K562 (cell line): ENCODE results near the gene BCAN. TPM values are rescaled to one million over a fixed set of nuclear protein-coding genes. Genes with fewer than 3 reads are reported as not detected.

Experiments
- CBX3 ChIP-seq, 2 experiments: IDR thresholded peaks; 1 replicate in 1 of 2; 2 replicates in 1 of 2; pipeline ENCODE4 v1.6.1; 2012; ENCODE audit warnings: inconsistent platforms in 2 of 2, low read length in 2 of 2, borderline replicate concordance in 1 of 2, control low read depth in 1 of 2
- CLOCK ChIP-seq: fragments of 250-450 bp; sonication (Bioruptor Pico); IDR thresholded peaks from 2 replicates; pipeline ENCODE4 v1.4.0; 2020; ENCODE audit warnings: mild to moderate bottlenecking, moderate library complexity, borderline replicate concordance
- CREB1 ChIP-seq, 2 experiments: sonication (generic) in 1 of 2; formaldehyde crosslinking in 1 of 2; IDR thresholded peaks; 2 replicates each; pipeline versions ENCODE4 v1.6.1 to v1.8.0; 2012 to 2022; ENCODE audit warnings: inconsistent platforms in 1 of 2, mild to moderate bottlenecking in 1 of 2, missing genetic modification reagents in 1 of 2, moderate library complexity in 1 of 2
- ETV1 ChIP-seq: fragments of 450-650 bp; conservative IDR thresholded peaks from 2 replicates; pipeline ENCODE4 v1.6.1; 2016; ENCODE audit warnings: missing genetic modification characterization, control low read depth, low read depth, missing compliant biosample characterization
- KLF16 ChIP-seq: IDR thresholded peaks from 2 replicates; pipeline ENCODE4 v1.6.1; 2016; ENCODE audit warnings: antibody characterized with exemption
- NR3C1 ChIP-seq: sonication (generic); formaldehyde crosslinking; IDR thresholded peaks from 2 replicates; pipeline ENCODE4 v1.8.1; 2022; ENCODE audit warnings: missing genetic modification reagents
- POLR2B ChIP-seq: fragments of 450-650 bp; IDR thresholded peaks from 2 replicates; pipeline ENCODE4 v1.6.1; 2018; ENCODE audit warnings: low read depth; ENCODE audit not compliant: partially characterized antibody
- RNF2 ChIP-seq: sonication (generic); IDR thresholded peaks from 2 replicates; pipeline ENCODE4 v1.6.1; 2016
- TEAD4 ChIP-seq, 2 experiments: sonication (generic) in 1 of 2; formaldehyde crosslinking in 1 of 2; IDR thresholded peaks; 2 replicates each; pipeline versions ENCODE4 v1.6.1 to v1.8.0; 2012 to 2022; ENCODE audit warnings: borderline replicate concordance in 1 of 2, inconsistent platforms in 1 of 2, low read length in 1 of 2, mild to moderate bottlenecking in 1 of 2, missing genetic modification reagents in 1 of 2
- ZBTB1 ChIP-seq: sonication (generic); formaldehyde crosslinking; IDR thresholded peaks from 2 replicates; pipeline ENCODE4 v1.8.1; 2023; ENCODE audit warnings: missing genetic modification reagents, low read depth, mild to moderate bottlenecking, borderline replicate concordance
- ZNF395 ChIP-seq: fragments of 200-800 bp; sonication (Bioruptor generic); IDR thresholded peaks from 2 replicates; pipeline ENCODE4 v1.6.1; 2017; ENCODE audit warnings: missing genetic modification characterization, missing compliant biosample characterization
- polyA plus RNA-seq, 8 experiments: library from polyadenylated mRNA; depleted of rRNA in 4 of 8; stranded (reverse) in 5 of 8; unstranded in 3 of 8; fragments of >200 nt; fragmentation: Nextera tagmentation in 2 of 8; fragmentation: Illumina TruSeq in 1 of 8; extraction: Ambion mirVana in 2 of 8; extraction: Trizol in 1 of 8; gene quantifications; 2 replicates each; pipeline versions ENCODE4 v1.2.1 to v1.2.3, GENCODE V29; 2011 to 2014; ENCODE audit warnings: inconsistent platforms in 1 of 8, missing spikeins in 1 of 8
- total RNA-seq, 7 experiments: library from RNA; depleted of rRNA in 6 of 7; stranded (reverse); fragments of >200 nt in 6 of 7; fragmentation: Illumina TruSeq in 2 of 7; extraction: Trizol in 2 of 7; gene quantifications; 2 replicates each; pipeline versions ENCODE4 v1.2.1 to v1.2.3, GENCODE V29; 2011 to 2021; ENCODE audit warnings: low replicate concordance in 1 of 7
- TF ChIP-seq, protein P1 (sequence below): fragments of 450-650 bp; IDR thresholded peaks from 2 replicates; pipeline ENCODE4 v1.6.1; 2017; ENCODE audit warnings: antibody characterized with exemption, mild to moderate bottlenecking
- TF ChIP-seq, protein P2 (sequence below): fragments of 250-450 bp; sonication (Bioruptor Pico); IDR thresholded peaks from 2 replicates; pipeline ENCODE4 v1.4.0; 2020; ENCODE audit warnings: borderline replicate concordance

BCAN gene
- total and polyA plus RNA-seq, 9 of the 15 experiments (the other 6 are each of a cell fraction or from before 2014, with no cell fraction given) = 0.04 to 0.33 (median 0.14) TPM; not detected in 5

- TF ChIP-seq ZBTB1 (CRISPR knock-in tag) = no peak
- TF ChIP-seq, protein P1, sequence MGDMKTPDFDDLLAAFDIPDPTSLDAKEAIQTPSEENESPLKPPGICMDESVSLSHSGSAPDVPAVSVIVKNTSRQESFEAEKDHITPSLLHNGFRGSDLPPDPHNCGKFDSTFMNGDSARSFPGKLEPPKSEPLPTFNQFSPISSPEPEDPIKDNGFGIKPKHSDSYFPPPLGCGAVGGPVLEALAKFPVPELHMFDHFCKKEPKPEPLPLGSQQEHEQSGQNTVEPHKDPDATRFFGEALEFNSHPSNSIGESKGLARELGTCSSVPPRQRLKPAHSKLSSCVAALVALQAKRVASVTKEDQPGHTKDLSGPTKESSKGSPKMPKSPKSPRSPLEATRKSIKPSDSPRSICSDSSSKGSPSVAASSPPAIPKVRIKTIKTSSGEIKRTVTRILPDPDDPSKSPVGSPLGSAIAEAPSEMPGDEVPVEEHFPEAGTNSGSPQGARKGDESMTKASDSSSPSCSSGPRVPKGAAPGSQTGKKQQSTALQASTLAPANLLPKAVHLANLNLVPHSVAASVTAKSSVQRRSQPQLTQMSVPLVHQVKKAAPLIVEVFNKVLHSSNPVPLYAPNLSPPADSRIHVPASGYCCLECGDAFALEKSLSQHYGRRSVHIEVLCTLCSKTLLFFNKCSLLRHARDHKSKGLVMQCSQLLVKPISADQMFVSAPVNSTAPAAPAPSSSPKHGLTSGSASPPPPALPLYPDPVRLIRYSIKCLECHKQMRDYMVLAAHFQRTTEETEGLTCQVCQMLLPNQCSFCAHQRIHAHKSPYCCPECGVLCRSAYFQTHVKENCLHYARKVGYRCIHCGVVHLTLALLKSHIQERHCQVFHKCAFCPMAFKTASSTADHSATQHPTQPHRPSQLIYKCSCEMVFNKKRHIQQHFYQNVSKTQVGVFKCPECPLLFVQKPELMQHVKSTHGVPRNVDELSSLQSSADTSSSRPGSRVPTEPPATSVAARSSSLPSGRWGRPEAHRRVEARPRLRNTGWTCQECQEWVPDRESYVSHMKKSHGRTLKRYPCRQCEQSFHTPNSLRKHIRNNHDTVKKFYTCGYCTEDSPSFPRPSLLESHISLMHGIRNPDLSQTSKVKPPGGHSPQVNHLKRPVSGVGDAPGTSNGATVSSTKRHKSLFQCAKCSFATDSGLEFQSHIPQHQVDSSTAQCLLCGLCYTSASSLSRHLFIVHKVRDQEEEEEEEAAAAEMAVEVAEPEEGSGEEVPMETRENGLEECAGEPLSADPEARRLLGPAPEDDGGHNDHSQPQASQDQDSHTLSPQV = no peak
- TF ChIP-seq TEAD4 (IDR thresholded peaks at IDR 0.05; ENCODE audit: low read length) = peak; percentile 76
- TF ChIP-seq TEAD4 (CRISPR knock-in tag; IDR thresholded peaks at IDR 0.05; ENCODE audit: borderline replicate concordance) = no peak
- TF ChIP-seq, protein P2, sequence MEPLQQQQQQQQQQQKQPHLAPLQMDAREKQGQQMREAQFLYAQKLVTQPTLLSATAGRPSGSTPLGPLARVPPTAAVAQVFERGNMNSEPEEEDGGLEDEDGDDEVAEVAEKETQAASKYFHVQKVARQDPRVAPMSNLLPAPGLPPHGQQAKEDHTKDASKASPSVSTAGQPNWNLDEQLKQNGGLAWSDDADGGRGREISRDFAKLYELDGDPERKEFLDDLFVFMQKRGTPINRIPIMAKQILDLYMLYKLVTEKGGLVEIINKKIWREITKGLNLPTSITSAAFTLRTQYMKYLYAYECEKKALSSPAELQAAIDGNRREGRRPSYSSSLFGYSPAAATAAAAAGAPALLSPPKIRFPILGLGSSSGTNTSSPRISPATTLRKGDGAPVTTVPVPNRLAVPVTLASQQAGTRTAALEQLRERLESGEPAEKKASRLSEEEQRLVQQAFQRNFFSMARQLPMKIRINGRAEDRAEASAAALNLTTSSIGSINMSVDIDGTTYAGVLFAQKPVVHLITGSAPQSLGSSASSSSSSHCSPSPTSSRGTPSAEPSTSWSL (CRISPR knock-in tag) = no peak
- TF ChIP-seq ZNF395 (CRISPR knock-in tag) = no peak
- no peak for TF ChIP-seq NR3C1 (CRISPR knock-in tag)
- TF ChIP-seq RNF2 = peak; percentile 91
- no peak for TF ChIP-seq CLOCK
- 0 out of 2 replicates have a peak, but pooled peaks have one; percentile 27 for TF ChIP-seq CREB1 (IDR thresholded peaks at IDR 0.05)
- no peak for TF ChIP-seq CREB1 (CRISPR knock-in tag; IDR thresholded peaks at IDR 0.05)
- TF ChIP-seq KLF16 = peak; percentile 85
- TF ChIP-seq CBX3 (IDR thresholded peaks at IDR 0.05; ENCODE audit: borderline replicate concordance in 1 of 2, low read length in 2 of 2) = 0 out of 3 replicates have a peak, but pooled peaks of 1 of the 2 experiments have one; percentile 52
- TF ChIP-seq ETV1 = peak; percentile 90
- TF ChIP-seq POLR2B = no peak
Observed at GRCh38 chr1:156616463-156616862, 25.5 kb upstream of the BCAN start (continued).
